ES-I3 (cell line): ENCODE data around the gene C2CD4D.

Experiments used
- H3K36me3 ChIP-seq: 2 replicates; pipeline ENCODE4 v1.6.1; 2013; ENCODE audit warnings: mild to moderate bottlenecking, low read length, control low read depth, moderate library complexity; ENCODE audit not compliant: insufficient read depth
- H3K4me1 ChIP-seq: 2 replicates; pipeline ENCODE4 v1.6.1; 2013; ENCODE audit warnings: mild to moderate bottlenecking, control low read depth, low read length; ENCODE audit not compliant: insufficient read depth
- H3K9ac ChIP-seq: 2 replicates; pipeline ENCODE4 v1.6.1; 2013; ENCODE audit warnings: low read depth, mild to moderate bottlenecking, low read length, moderate library complexity
- H3K9me3 ChIP-seq: 2 replicates; pipeline ENCODE4 v1.6.1; 2013; ENCODE audit warnings: mild to moderate bottlenecking, low read length, moderate library complexity; ENCODE audit not compliant: control insufficient read depth, insufficient read depth

Gene C2CD4D

DNA sequence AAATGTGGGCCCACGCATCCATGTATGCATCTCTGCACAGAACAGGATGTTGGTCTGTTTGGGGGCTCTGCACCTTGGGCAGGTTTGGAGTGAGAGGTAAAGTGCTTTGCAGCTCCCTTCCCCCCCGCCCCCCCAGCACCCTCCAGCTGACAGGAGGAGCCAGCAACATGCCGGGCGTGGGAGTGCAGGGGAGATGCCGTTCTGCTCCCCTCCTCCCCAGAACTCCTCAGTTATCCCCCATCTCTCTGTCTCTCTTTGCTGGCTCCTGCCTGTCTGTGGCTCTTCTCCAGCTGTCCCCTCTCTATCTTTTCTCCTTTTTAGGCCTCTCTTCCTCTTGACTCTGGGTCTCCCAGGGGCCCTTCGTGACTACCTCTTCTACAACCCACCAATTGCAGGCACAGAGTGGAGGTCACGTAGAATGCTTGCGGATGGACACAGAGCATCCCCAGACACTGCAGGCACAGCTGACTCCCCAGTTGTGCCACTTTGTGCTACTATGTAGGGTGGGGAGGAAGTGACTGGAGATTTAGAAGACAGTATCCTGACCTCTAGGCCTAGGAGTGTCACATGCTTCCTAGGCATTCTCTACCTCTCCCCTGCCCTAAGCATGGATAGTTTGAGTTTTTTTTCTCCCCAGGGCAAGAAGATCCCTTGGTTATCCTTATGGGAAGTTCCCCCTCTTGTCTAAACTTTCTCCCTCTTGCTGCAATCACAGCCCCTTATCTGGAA is 6.3 kb downstream of the C2CD4D start:
- H3K36me3 ChIP-seq = no peaks in the 10 kb centered on the region
- peaks cover 31% of the 10 kb centered on the region for H3K4me1 ChIP-seq
- no peaks in the 10 kb centered on the region for H3K9me3 ChIP-seq
- H3K9ac ChIP-seq = no peak overlapping the region

DNA sequence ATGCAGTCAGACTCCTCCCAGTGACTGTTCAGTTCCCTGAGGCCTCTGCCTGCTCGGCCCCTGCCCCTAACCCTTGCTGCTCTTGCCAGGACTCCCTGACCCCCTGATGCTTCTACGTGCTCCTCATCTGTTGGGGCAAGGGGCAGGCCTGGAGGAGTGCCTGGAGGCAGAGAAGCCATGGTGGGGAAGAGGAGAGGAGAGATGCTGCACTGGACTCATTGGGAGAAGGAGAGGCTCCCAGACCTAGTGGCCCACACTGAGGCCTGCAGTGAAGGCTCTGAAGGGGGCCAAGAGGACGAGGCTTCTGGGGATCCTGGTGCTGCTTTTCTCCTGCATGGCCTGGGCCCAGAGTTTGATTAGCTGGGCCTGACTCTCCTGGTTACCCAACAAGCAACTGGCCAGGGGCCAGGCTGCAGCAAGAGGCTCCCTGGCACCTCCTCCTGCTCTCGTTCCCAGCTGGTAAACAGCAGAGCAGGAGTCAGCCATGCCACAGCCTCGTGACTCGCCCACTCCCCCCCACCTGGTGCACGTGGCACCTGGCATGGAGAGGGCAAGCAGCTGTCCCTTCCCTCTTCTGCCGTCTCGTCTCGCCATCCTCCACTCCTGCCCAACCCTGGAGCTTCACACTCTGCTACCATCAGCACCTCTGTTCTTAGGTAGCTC is 7.2 kb downstream of the C2CD4D start:
- Histone ChIP-seq H3K4me1 (peaks cover 33% of the 10 kb centered on the region), H3K9me3 (no peaks in the 10 kb centered on the region), H3K36me3 (no peaks in the 10 kb centered on the region), H3K9ac (no peak overlapping the region)

DNA sequence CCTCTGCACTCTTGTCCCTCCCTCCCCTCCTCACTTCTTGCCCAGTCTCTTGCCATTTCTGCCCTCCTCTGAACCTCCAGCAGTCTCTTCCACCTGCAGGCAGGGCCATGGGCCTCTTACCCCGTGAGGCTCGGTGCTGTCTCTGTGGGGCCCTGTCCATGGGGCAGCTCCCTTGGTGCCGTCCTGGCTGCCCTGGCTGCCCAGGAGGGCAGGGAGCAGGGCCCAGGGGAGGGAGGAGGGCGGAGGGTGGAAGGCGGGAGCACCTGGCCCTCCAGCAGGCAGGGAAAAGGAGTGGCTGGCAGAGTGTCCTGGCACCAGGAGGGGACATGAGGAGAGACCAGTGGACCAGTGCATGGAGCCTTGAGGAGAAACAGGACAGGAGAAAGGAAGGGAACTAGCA is 8.0 kb downstream of the C2CD4D start, which contains the start of gene RORC:
TSS of gene RORC (minus strand) at position 198 of the 400 bp plus-strand sequence. CDS start at position 160, 38 bp downstream.
- Histone ChIP-seq H3K36me3 (no peaks in the 10 kb centered on the region), H3K9me3 (no peaks in the 10 kb centered on the region), H3K9ac (no peak within 1 kb of the TSS), H3K4me1 (peaks cover 24% of the 10 kb centered on the region)

DNA sequence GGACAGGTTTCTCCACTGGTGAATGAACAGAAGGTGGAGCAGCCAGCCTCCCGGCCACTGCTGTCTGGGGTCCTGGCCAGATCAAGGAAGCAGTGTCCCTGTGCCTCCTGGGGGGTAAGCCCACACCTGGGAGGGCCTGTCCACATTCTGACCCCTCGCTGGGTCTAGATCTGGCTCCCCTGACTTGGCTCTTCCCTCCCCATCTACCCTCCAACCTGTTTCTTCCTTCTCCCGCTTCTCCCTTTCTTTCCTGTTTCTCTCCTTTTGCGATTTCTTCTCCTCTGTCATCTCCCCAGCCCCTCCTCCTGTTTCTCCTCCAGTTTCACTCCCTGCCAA is 8.4 kb downstream of the C2CD4D start:
- Histone ChIP-seq H3K4me1 (peaks cover 27% of the 10 kb centered on the region), H3K9ac (no peak overlapping the region), H3K36me3 (no peaks in the 10 kb centered on the region), H3K9me3 (no peaks in the 10 kb centered on the region)

DNA sequence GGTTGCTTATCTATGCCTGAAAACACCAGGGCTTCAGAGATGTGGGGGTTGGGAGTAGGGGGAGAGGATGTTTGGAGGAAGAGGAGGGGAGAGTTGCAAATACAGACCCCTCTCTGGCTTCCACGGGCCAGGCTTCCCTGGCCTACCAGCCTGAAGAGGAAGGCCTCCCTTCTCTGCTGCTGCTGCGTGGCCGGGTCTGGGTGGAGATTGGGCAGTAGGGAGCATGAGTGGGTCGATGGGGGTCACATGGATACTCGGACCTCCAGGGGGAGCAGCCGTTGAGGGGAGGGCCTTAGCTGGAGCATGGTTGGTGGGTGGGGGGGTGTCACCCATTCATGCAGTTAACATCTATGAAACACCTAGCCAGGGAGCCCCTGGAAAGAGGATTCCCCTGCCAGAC is 9.6 kb downstream of the C2CD4D start:
- no peaks in the 10 kb centered on the region for H3K36me3 ChIP-seq
- H3K9ac ChIP-seq = no peak overlapping the region
- H3K4me1 ChIP-seq = peaks cover 35% of the 10 kb centered on the region
- H3K9me3 ChIP-seq = no peaks in the 10 kb centered on the region

DNA sequence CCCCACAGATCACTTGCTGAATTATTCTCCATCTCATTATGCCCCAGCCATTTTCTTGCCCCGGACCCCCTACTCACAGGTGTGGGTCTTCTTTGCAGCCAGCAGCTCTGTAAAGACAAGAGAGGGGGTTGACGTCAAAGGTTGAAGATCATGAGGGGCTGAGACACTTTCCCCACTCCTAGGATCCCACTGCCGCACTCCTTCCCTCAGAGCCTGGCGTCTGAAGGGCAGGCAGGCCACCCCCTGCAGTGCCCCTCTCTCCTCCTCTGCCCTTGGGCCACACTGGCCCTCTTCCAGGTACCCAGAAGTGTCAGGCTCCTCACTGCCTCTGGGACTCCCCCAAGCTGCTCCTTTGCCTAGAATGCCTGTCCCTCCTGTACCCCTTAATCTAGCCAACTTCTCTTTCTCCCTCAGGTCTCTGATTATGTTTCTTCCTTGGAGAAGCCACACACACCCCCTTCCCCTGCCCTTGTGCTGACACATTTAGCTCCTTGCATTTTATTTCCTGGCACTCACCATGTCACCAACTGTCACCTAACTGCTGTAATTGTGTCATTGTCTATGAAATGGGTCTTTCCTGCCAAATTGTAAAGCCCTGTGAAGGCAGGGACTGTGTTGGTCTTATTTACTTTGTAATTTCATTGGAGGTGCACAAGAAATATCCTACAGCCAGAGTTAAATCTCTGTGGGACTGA is 10.1 kb downstream of the C2CD4D start:
- no peaks in the 10 kb centered on the region for H3K9me3 ChIP-seq
- no peaks in the 10 kb centered on the region for H3K36me3 ChIP-seq
- H3K9ac ChIP-seq = no peak overlapping the region
- H3K4me1 ChIP-seq = peaks cover 35% of the 10 kb centered on the region

DNA sequence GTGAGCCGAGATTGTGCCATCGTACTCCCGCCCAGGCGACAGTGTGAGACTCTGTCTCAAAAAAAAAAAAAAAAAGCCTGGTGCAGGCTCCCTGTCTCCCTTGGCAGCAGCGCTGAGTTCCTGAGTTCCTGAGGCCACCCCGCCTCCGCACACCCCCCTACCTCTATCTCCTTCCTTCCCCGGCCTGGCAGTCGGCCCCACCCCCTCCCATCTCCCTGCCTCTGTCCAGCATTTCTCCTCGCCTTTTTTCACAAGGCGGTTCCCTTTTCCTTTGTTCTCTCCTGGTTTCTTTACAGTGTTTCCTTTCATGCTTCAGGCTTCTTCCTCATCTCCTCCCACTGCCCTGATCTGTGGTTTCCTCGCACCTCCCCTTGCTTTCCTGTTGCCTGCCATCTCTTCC is 10.7 kb downstream of the C2CD4D start:
- no peaks in the 10 kb centered on the region for H3K36me3 ChIP-seq
- H3K9me3 ChIP-seq = no peaks in the 10 kb centered on the region
- H3K4me1 ChIP-seq = peaks cover 35% of the 10 kb centered on the region
- H3K9ac ChIP-seq = no peak overlapping the region

DNA sequence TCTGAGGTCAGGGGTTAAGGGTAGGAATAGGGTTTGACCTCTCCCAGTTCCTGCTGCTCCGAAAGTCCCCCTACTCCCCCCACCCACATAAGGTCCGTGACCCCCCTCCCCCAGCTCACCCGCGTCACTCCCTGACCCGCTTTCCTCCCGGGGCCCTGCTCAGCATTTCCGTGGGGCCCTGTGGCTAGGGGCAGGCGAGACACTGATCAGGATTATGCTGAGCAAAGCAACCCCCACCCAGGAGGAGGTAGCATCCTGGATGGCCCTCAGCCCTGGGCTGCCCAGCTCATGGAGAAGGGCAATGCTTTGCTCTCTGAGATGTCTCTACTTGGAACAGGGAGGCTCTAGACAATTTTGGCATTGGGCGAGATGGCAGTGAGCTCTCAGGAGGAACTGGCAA is 11.8 kb downstream of the C2CD4D start:
- Histone ChIP-seq H3K9me3 (no peaks in the 10 kb centered on the region), H3K9ac (no peak overlapping the region), H3K36me3 (no peaks in the 10 kb centered on the region), H3K4me1 (peaks cover 37% of the 10 kb centered on the region)

DNA sequence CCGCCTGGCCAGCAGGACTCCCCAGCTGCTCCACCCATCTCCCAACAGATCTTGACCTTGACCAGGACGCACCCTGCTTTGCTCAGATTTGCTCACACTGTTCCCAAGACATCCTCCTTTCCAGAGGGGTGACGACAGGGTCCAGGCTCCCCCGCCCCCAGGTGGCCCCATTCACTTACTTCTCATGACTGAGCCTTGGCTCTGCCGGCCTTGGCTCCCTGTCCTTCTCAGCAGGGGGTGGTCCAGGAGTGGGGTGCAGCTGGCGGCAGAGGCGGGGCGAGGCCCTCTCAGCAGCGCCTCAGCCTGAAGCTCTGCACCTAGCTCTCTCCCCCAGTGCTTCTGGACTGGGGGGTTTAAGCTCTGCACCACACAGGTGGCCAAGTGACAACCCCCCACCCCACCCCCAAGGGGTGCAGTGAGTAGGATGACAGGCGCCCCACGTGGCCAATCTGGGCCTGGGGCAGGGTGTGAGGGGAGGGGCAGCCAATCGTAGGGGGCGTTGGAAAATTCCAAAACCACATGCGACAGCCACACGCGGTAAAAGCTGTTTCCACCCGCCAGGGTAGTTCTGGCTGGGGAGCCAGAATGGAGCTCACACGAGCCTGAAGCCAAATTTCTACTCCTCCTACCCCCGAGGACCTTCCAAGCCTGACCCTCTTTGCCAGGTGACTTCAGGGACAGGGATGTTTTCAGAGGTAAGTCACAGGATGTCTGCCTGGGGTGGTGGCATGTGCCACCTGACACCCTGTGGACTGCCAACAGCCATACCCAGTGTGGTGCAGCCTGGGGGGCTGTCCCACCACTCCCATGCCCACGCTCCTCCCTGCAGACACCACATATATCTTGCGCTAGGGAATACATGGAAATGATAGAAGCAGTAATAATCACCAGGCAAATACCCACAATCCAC is 13.6 kb downstream of the C2CD4D start:
- no peak overlapping the region for H3K9ac ChIP-seq
- H3K9me3 ChIP-seq = no peaks in the 10 kb centered on the region
- H3K36me3 ChIP-seq = no peaks in the 10 kb centered on the region
- peaks cover 41% of the 10 kb centered on the region for H3K4me1 ChIP-seq

DNA sequence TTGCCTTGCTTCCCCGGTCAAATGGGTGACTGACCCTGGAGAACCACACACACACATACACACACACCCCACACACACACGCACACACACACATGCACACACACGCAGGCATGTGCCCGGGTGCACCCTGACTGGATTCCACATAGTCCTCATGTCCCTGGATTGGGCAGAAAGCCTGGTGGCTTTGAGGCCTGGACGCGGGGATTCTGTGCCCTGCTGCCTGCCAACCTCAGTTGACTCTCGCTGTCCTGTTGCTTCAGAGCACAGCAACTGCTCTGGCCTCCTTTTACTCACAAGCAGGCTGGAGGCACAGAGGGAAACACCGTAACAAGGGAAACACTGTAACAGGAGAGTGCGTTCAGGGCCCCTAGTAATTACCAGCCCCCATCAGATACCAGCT is 14.4 kb downstream of the C2CD4D start:
- H3K36me3 ChIP-seq = no peaks in the 10 kb centered on the region
- no peak overlapping the region for H3K9ac ChIP-seq
- H3K4me1 ChIP-seq = peaks cover 36% of the 10 kb centered on the region
- no peaks in the 10 kb centered on the region for H3K9me3 ChIP-seq

DNA sequence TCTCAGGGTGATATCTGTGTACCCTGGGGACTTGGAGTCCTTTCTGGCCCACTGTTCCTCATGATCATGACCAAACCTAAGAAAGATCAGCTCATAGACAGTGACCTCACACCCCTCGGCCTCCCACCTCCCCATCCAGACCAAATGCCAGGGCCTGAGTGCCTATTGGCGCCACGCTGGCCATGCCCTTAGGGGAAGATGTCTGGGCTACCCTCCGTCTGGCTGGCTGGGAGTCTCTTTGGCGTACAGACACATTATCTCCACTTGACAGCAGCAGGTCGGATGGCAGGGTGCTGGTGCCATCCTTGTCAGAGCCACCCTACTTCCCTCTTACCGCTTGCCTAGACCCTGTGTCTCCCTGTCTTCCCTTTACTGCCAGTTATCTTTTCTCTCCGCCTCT is 16.4 kb downstream of the C2CD4D start:
- H3K4me1 ChIP-seq = peaks cover 22% of the 10 kb centered on the region
- no peaks in the 10 kb centered on the region for H3K36me3 ChIP-seq
- no peak overlapping the region for H3K9ac ChIP-seq
- H3K9me3 ChIP-seq = no peaks in the 10 kb centered on the region

DNA sequence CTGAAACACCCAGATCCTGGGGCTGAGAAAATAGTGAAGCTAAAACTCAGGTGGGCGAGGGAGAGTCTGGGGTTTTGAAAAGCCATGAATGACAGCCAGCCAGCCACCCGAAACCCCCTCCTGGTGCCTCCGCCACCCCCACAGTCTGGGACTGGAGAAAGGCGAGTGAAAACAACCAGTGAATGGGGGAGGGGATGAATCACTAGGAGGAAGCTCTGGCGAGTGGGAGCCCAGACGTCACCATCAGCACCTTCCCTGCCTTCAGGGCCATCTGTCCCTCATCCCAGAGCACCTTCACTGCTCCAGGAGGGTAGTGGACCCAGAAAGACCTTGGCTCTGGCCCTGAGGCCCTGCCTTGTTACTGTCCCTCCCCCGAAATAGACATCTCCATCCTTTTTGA is 17.2 kb downstream of the C2CD4D start:
- H3K36me3 ChIP-seq = no peaks in the 10 kb centered on the region
- no peaks in the 10 kb centered on the region for H3K9me3 ChIP-seq
- H3K9ac ChIP-seq = no peak overlapping the region
- peaks cover 19% of the 10 kb centered on the region for H3K4me1 ChIP-seq

DNA sequence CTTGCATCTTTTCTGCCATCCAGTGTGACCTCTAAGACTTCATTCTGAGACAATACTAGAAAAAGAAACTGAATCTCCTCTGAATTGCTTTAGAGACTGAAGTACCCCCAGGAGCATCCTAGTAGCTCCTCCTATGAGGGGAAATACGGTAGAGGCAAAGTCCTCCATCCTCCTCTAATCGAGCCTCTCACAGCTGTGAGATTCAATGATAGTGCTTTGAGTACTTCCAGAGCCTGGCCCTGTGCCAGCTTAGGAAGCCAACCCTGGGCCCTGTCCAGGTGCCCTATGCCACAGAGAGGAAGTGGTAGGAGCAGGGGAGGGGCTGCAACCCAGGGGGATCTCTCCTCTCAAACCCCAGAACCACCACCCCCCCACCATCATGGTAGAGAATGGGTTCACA is 18.7 kb downstream of the C2CD4D start:
- Histone ChIP-seq H3K9me3 (no peaks in the 10 kb centered on the region), H3K9ac (no peak overlapping the region), H3K36me3 (no peaks in the 10 kb centered on the region), H3K4me1 (peaks cover 14% of the 10 kb centered on the region; the same call in 1 of the 2 replicates)

DNA sequence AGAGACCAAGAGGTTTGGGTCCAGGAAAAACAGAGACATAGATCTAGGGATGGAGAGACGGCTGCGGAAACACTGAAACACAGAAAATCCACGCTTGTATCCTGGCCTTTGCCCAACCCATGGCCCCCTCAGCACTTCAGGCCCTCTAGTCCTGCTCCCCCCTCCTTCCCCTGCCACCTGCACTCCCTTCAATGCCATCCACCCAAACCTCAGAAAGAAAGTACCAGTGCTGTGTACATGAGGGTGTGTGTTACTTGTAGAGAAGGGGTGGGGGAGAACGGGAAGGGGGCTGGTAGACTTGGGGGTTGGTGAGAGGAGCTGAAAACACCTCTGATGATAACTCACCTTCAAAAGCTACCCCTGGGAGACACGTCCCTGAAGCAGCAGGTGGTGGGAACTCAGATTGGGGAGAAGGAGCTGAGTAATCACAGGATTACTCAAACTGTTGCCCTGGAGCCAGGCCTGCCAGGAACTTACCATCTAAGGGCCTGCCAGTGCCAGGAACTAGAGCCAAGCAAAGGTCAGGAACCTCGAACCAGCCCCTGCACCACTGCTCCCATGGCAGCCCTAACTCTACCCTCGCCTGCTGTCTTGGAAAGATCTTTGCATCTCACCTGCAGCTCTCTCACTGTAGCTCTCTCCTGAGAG is 19.5 kb downstream of the C2CD4D start:
- H3K36me3 ChIP-seq = no peaks in the 10 kb centered on the region
- H3K9ac ChIP-seq = no peak overlapping the region
- no peaks in the 10 kb centered on the region for H3K9me3 ChIP-seq
- peaks cover 8% of the 10 kb centered on the region; the same call in 1 of the 2 replicates for H3K4me1 ChIP-seq
